ENCODE data around the gene SYNPR.

SYNPR gene

DNA sequence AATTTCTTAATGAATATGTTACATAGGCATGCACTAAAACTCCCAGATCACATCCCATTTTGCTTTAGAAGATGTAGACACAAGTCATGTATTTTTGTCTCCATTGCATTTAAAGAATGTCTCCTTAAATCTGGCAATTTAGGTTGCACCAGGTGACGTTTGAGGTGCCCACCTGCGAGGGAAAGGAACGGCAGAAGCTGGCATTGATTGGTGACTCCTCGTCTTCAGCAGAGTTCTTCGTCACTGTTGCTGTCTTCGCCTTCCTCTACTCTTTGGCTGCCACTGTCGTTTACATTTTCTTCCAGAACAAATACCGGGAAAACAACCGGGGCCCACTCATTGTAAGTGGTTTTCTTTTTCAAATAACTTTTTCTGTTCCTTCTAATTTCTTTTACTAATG is 278.3 kb downstream of the SYNPR start:
- DNase-seq (ENCODE audit: low spot score): no peak

DNA sequence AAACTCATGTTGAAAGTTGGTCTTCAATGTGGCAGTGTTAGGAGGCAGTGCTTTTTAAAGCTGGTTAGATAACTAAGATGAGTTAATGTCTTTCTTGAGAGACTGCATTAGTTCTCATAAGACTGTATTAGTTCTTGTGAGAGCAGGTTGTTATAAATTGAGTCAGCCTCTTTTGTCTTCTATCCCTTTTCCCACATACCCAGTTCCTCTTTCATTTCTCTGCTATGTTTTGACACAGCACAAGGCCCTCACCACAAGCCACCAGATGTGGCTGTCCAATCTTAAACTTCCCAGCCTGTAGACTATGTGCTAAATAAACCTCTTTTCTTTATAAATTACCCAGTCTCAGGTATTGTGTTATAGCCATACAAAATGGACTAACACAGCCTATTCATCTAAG is 279.8 kb downstream of the SYNPR start:
- DNase-seq (ENCODE audit: low spot score): no peak

DNA sequence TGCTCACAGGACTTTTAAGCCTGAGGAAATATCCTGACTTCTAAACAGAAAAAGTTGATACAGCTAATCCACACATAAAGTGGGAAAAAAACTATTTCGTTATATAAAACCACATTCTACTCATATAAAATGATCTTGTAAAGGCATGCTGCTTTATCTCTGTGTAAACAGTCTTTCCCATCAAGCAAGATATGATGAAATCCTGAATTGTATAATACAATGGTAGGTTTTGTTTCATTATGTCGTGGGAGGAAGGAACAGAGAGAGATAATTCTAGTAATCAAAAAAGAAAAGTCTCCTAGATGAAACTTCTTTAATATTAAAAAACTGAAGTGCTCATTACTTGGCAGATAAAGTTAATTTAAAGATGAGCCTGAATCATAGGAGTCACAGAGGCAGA is 281.8 kb downstream of the SYNPR start:
- no peak for DNase-seq (ENCODE audit: low spot score)

DNA sequence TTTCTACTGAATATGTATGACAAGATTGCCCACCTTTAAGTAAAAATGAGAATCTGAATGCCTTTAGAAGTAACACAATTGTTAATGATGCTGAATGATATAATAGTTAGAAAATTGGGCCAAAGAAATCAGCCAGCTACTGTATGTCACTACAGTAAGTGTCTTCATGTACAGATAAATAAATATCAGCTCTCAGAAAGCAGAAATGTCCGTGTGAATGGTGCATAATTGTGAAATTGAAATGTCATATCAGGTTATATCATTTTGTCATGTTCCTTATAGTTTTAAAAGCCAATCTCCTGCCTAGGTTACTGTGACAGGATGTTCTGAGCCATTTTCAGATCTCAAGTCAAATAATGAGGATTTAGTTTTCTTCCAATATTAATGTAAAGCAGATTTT is 283.8 kb downstream of the SYNPR start:
- no peak for DNase-seq (ENCODE audit: low spot score)

DNA sequence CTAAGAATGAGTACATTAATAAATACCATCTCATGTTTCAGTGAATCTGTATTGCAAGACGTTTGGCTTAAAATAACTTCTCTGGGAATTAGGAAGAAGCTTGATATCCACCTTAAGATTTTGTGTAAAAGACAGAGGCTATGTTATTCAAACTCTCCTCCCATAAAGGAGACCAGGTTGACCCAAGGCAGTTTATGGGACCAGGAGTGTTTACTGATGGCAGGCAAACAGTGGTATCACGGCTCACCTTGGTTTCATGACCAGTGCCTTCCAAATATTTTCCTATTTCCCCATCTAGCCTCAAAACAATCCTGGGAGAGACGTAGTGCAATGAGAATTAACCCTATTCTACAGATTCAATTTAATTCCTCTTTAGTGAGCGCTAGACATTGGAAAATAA is 284.2 kb downstream of the SYNPR start:
- DNase-seq (ENCODE audit: low spot score): no peak

DNA sequence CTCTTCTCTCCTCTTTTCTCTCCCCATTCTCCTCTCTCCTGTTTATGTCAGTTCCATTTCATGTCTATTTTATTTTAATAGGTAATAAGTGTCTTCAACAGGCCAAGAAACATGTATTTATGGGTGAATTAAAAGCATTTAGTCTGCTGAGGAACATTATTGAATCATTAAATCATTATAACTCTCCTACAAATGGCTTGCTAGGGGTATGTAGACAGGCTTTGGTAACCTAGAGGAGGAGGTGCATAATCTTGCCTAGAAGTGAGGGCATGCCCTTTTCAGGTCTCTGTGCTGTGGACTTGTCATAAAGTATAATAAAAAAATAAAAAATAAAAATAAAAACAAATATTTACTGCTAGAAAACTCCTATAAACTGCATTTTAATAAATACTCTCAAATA is 285.5 kb downstream of the SYNPR start:
- no peak for DNase-seq (ENCODE audit: low spot score)

DNA sequence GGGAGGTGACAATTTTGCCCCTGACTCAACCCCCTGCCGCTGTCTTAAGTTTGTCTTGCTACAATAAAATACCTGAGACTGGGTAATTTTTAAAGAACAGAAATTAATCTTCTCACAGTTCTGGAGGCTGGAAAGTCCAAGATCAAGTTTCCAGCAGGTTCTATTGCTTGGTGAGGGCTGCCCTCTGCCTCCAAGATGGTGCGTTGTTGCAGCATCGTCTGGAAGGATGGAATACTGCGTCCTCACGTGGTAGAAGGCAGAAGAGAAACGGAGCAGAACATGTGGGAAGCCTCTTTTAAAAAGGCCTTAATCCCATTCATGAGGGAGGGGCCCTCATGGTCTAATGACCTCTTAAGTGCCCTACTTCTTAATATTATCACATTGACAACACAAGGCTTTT is 287.1 kb downstream of the SYNPR start:
- DNase-seq (ENCODE audit: low spot score): no peak

DNA sequence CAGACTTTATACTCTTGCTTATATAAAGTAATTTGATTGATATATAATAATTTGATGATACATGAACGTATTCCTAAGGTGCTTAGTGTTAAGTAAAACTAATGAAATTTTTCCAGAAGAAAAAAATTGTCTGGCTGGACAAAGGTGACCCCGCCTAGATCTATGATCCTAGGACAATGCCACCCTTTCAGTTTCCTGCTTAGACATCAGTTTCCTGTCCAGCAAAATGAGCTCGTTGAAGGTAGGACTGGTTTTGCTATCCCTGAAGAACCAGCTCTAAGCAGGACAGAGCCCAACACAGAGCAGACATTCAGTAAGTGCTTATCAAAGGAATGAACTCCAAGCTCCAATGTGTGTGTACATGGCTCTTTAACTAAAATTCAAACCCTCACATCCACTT is 293.6 kb downstream of the SYNPR start:
- no peak for DNase-seq (ENCODE audit: low spot score)

DNA sequence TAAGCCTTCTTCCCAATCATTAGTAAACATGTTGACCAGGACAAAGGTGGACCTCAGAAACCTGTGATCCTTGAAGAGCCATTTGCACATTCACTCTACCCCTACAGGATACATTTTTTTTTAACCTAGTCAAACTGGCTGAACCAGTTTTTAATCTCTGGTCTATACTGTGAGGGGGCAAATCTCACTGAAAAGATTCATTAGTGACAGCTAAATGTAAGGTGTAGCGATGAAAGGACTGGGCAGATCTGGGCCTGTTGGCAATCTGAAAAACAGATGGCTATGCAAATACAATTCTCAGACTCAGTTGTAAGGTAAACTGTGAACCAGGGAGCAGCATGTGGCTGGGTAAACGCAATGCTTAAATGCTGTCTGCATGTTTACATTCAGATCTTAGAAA is 298.7 kb downstream of the SYNPR start:
- no peak for DNase-seq (ENCODE audit: low spot score)

DNA sequence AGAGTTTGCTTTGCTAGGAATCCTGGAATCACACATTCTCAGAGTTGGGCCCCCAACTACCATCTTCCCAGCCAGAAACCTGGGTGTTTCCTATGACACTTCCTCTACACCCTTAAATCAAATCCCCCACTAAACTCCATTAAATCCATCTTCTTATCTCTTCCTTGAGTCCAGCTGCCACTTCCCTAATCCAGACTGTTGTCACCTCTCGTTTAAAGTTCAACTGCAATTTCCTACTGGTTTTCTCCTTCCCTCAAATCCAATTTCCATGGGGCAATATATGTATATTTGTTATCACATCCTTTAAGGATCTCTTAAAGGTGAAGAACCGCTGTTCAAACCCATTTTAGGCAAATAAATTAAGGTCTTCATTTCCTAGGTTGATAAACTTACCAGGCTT is 300.8 kb downstream of the SYNPR start:
- DNase-seq (ENCODE audit: low spot score): no peak

DNA sequence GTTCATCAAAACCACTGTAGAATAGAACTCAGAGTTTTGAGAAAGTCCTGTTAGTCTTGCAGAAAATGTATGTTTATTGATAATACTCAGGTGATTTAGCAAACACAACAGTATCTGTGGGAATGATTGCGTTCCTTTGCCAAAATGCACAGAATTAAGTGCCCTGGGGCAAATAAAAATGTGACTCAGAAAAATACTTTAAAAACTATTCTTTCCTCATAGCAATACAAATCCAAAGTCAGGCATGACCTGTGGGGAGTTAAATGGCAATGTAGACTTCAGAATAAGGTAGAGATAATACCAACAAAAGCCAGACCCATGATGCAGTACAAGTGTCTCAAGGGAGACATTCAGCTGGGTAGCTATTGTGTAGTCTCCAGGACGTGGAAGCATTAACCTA is 302.0 kb downstream of the SYNPR start:
- no peak for DNase-seq (ENCODE audit: low spot score)

DNA sequence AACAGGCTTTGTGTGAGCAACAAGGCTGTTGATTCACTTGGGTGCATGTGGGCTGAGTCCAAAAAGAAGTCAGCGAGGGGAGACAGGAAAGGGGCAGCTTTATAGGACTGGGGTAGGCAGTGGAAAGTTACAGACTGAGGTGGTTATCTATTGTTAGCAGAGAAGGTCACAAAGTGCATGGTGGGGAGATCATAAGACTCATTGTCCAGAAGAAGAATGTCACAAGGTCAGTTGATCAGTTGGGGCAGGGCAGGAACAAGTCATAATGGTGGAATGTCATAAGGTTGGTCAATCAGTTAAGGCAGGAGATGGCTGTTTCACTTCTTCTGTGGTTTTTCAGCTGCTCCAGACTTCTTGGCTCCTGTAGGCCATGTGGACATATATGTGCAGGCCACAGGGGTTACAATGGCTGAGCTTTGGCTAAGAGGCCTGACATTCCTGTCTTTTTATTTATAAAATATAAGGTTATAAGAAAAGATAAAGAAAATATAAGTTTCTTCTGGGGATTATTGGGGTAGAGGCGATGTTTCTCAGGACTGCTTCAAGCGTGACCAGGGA is 304.9 kb downstream of the SYNPR start:
- no peak for DNase-seq (ENCODE audit: low spot score)

DNA sequence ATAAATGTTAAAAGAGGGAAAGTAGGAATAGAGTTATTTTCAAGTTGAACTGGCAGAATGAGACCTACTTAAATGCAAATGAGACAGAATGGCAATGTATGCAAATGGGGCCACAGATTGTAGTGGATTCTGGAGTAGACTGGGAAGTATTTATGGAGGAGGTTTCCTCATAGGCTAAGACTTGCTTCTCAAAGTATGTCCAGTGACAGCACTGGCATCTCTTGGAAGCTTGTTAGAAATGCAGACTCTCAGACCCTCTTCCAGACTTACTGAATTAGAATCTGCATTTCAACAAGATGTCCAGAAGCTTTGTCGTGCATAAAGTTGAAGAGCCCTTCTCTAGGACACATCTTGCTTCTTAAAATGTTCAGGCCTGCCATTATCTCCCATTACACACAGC is 306.6 kb downstream of the SYNPR start:
- no peak for DNase-seq (ENCODE audit: low spot score)

DNA sequence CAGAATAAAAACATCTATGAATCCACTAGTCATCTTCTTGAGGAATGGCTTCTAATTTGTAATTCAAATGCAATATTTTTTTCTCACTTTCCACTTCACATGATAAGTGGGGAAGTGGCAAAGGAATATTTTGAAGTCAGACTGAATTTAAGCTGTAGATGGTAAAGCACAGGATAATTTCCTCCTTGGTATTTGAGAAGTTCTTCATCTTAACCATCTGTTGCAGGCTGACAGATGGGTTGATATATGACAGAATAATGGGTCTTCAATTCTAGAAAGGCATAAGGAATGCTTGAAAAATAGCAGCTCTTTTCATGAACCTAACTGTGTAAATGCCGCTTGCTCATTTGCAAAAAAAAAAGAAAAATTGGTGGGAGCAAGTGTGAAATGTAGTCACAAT is 307.8 kb downstream of the SYNPR start:
- no peak for DNase-seq (ENCODE audit: low spot score)

DNA sequence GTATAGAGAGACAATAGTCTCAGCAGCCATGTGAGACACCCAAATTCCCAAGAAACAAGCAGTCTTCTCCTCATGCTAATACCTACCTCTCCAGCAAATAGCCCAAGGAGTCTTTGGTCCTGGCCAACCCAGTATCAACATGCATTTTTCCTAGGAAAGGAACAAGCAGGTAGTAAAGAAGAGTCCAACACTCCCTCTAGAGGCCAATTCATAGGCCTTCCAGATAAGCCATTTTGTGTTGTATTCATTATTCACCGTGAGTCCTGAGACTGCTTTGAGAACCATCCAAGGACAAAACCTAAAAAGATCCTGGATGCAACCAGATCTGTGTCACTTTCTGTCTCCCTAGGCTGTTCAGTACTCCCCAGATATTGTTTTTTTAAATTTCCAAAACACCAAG is 310.8 kb downstream of the SYNPR start:
- DNase-seq (ENCODE audit: low spot score): no peak

DNA sequence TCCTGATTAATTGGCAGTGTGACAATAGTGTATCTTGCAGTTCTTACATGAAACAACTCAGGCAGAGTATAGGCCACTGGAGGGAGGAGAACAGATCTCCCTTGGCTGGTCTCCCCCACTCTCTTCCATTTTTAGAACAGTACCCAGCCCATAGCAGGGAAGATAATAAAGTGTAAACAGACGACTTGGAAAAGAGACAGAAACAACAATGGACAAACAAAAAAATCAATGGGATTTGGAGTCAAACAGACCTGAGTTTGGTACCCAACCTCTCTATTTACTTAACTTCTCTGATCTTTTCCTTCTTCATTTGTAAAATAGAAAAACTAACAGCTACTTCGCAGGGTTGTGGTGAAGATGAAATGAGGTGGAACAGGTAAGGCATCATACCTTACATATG is 315.7 kb downstream of the SYNPR start:
- no peak for DNase-seq (ENCODE audit: low spot score)

DNA sequence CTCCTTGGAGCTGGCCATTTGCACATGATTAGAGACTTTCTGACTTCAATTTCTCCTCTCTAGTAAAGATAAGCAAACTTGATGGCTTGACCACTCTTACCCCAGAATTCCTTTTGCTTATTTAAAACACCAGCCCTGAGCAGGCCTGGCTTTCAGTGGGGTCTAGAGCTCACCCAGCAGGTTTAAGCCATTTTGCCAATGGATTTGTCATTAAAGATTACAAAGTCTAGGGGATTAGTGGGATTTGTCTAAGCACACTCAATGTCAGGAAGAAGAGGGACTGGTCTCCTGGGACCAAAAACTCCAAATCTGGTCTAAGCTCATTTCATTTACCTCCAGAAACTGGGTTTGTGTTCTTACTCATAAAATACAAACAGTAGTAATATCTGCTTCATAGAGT is 317.1 kb downstream of the SYNPR start:
- no peak for DNase-seq (ENCODE audit: low spot score)

DNA sequence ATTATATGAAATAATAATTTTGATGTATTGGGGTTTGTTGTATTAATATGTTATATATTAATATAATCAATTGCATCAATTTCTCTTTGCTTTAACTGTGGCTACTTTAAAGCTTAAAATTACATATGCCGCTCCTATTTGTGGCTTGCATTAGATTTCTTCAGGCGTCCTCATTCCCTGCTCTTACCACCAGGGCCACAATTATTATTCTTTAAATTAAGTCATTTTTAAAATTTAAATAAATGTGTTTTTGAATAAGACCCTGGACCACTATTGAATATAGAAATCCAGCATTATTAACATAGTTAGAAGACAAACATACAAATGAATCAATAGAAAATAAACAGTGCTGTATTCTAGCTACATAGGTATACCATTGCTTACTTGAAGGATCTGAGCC is 318.9 kb downstream of the SYNPR start:
- no peak for DNase-seq (ENCODE audit: low spot score)

DNA sequence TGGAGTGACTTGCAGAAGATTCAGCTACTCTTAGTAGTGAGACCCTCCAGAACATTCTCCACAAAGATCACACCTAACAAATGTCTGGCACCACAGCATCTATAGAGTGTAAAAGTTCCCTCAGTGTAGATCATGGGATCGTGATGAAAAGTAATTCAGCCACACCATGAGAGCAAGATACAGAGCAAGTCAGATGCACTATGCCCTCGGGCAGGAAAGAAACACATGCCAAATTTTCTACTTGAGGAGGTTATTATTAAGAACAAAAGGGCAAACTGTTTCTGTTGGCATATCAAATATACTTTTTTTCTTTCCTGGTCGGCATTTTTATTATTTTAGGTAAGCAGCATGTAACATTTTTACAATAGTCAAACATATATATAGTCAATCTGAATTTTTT is 329.6 kb downstream of the SYNPR start:
- DNase-seq (ENCODE audit: low spot score): no peak

DNA sequence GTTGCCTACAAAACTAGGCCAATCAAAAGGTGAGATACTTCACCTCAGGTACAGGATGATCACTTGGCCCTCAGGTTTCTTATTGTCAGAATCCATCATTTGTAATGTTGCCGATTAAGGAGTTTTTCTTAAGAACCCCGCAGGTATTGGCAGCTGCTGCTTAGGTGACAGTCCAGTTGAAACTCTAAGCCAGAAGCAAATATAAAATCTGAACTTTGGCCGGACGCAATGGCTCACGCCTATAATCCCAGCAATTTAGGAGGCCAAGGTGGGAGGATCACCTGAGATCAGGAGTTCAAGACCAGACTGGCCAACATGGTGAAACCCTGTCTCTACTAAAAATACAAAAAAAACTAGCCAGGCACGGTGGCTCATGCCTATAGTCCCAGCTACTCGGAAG is 331.3 kb downstream of the SYNPR start:
- no peak for DNase-seq (ENCODE audit: low spot score)

DNA sequence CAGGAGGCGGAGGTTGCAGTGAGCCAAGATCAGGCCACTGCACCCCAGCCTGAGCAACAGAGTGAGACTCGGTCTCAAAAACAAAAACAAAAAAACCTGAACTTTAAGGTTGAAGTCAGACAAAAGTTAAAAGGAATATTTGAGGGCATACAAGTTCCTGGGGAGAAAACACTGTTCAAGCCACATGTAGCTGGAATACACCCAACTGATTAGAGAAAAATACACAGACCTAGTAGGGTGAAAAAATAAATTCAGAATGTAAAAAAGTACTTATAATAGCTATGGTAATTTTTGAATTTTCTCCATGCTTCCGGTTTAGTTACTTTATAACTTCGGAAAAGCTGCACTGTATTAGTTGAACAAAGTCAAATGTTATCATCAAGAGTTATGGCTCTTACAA is 331.7 kb downstream of the SYNPR start:
- DNase-seq (ENCODE audit: low spot score): no peak

DNA sequence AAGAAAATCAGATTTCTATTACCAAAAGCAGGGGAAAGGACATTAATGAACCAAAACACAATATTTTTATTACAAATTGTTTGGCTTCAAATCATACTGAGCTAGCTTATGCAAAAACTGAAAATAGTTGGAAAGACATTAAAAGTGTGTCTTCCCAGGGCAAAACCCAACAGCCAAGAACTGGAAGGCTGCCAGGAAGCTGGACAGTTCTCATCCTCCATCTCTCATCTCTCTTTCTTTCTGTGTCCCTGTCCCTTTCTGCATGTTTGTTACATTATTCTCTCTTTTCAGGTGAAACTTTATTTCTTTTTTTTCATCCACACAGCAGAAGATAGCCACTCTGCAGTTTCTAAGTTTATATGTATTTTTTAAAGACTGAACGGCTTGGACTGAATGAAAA is 333.3 kb downstream of the SYNPR start:
- DNase-seq (ENCODE audit: low spot score): no peak

DNA sequence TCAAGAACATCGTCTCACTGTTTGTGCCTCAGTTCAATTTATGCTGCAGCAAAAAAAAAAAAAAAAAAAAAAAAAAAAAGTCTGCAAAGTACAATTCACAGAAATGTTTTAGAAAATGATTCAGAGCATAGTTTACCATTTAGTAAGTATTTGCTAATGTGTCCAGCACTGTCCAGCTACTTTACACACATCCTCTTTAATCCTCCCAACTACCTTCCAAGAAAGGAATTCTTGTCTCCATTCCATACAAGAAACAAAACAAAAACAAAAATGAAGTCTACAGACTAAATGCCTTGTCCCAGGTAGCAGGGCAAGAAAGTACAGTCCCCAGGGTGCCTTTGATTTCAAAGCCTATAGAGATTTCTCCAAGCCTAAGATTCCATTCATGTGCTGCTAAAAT is 335.5 kb downstream of the SYNPR start:
- DNase-seq (ENCODE audit: low spot score): no peak

DNA sequence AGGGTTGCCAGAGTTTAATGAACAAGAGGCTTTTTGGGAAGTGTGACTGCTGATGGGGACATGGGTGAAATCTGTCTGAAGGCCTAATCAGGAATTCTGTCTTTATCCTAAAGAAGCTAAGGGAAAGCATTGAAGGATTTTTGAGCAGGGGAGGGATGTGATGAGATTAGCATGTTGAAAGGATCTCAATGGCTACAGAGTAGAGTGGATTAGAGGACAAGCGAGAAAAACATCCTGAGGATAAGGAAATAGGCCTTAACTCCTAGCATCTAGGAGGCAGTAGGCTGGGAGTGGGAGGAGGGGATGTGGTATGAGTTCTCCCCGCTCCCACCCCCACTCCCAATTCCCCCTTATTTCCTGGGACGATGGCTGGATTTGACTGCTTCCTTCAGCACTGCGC is 339.3 kb downstream of the SYNPR start:
- DNase-seq (ENCODE audit: low spot score): no peak

DNA sequence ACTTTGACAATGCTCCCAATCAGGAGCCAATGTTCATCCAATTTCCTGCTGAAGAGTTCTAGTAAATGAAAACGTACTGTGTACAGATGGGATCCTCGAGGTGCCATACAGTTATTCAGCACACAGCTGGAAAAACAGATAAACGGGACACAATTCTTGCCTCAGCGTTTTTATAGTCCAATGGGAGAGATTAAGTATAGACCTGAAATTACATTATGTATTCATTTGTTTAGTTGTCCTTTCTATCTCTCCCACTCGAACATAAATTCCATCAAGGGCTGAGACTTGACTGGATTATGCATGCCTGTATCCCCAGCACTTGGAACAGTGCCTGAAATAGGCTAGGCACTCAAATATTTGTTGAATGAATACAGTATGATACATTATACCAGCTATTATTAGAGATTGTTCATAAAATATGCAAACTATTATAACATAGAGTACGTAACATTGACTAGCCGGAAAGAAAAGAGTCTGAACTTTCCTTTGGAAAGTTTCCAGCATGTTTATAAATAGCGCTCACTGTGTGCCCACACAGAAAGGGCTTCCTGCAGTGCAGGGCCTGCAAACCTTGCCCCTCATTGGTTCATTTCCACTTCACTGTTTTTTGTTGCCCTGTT is 346.9 kb downstream of the SYNPR start:
- peak; percentile 1 for DNase-seq (ENCODE audit: low spot score)

Measured in globus pallidus (tissue), 1 donor.